CD14-positive monocyte (primary cell): ENCODE measurements around the gene ITPRIPL2. TPM values are rescaled to one million over a fixed set of nuclear protein-coding genes. Genes with fewer than 3 reads are reported as not detected.

Experiments
- DNase-seq, 3 donors: peaks; one replicate each; pipeline ENCODE4 v3.0.0-alpha.2; 2011 to 2022
- H2AFZ ChIP-seq: 2 replicates; pipeline ENCODE4 v1.6.0; 2012; ENCODE audit warnings: mild to moderate bottlenecking, low read depth, low read length, inconsistent platforms; ENCODE audit not compliant: insufficient read depth, poor library complexity, severe bottlenecking
- H3K27ac ChIP-seq, 2 donors: 1 replicate in 1 of 2; 2 replicates in 1 of 2; pipeline ENCODE4 v1.5.1; 2012 to 2013; ENCODE audit warnings: low read length in 2 of 2, control low read depth in 1 of 2, inconsistent platforms in 1 of 2, low read depth in 1 of 2, mild to moderate bottlenecking in 1 of 2
- H3K27me3 ChIP-seq, 2 donors: one replicate each; pipeline versions ENCODE4 v1.6.0 to v1.6.1; 2011 to 2013; ENCODE audit warnings: low read length in 2 of 2; ENCODE audit not compliant: control insufficient read depth in 2 of 2, insufficient read depth in 2 of 2
- H3K36me3 ChIP-seq, 2 donors: replicated peaks in 1 of 2; 1 replicate in 1 of 2; 2 replicates in 1 of 2; pipeline versions ENCODE4 v1.5.1 to v1.6.1; 2012 to 2013; ENCODE audit warnings: low read length in 2 of 2, control low read depth in 1 of 2, inconsistent platforms in 1 of 2, mild to moderate bottlenecking in 1 of 2; ENCODE audit not compliant: insufficient read depth in 2 of 2, control insufficient read depth in 1 of 2
- H3K4me1 ChIP-seq, 2 donors: 1 replicate in 1 of 2; 2 replicates in 1 of 2; pipeline versions ENCODE4 v1.5.1 to v1.6.1; 2012 to 2013; ENCODE audit warnings: low read length in 2 of 2, control low read depth in 1 of 2, inconsistent platforms in 1 of 2, mild to moderate bottlenecking in 1 of 2, moderate library complexity in 1 of 2; ENCODE audit not compliant: insufficient read depth in 2 of 2, control insufficient read depth in 1 of 2
- H3K4me2 ChIP-seq: replicated peaks from 2 replicates; pipeline ENCODE3; 2012; ENCODE audit warnings: low read length, moderate library complexity, mild to moderate bottlenecking; ENCODE audit not compliant: poor library complexity, severe bottlenecking; ENCODE audit errors: extremely low read depth
- H3K4me3 ChIP-seq, 3 experiments: fragments of 200-600 bp in 1 of 3; sonication (generic) in 1 of 3; replicated peaks in 1 of 3; 1 replicate in 2 of 3; 2 replicates in 1 of 3; pipeline ENCODE4 v1.5.1; 2011 to 2013; ENCODE audit warnings: low read length in 3 of 3, mild to moderate bottlenecking in 3 of 3, control low read depth in 2 of 3, low read depth in 2 of 3, inconsistent platforms in 1 of 3, moderate library complexity in 1 of 3
- H3K79me2 ChIP-seq: 2 replicates; pipeline ENCODE4 v1.6.0; 2012; ENCODE audit warnings: mild to moderate bottlenecking, control low read depth, inconsistent platforms, low read length, moderate library complexity; ENCODE audit not compliant: insufficient read depth
- H3K9ac ChIP-seq: 2 replicates; pipeline ENCODE4 v1.6.0; 2017; ENCODE audit warnings: low read length, mild to moderate bottlenecking; ENCODE audit not compliant: insufficient read depth, poor library complexity, severe bottlenecking
- H3K9me3 ChIP-seq, 2 donors: replicated peaks in 1 of 2; 1 replicate in 1 of 2; 2 replicates in 1 of 2; pipeline versions ENCODE4 v1.5.1 to v1.6.1; 2012 to 2013; ENCODE audit warnings: low read length in 2 of 2, control low read depth in 1 of 2; ENCODE audit not compliant: control insufficient read depth in 1 of 2, insufficient read depth in 1 of 2
- H4K20me1 ChIP-seq: 2 replicates; pipeline ENCODE4 v1.6.0; 2012; ENCODE audit warnings: mild to moderate bottlenecking, low read length, control low read depth, moderate library complexity; ENCODE audit not compliant: insufficient read depth
- H3K27ac Mint-ChIP-seq, 7 donors: one replicate each; pipeline ENCODE4 v1.8.0; 2020; ENCODE audit warnings: mild to moderate bottlenecking in 7 of 7, mixed read lengths in 7 of 7, moderate library complexity in 6 of 7, inconsistent platforms in 2 of 7
- H3K27me3 Mint-ChIP-seq, 3 donors: one replicate each; pipeline ENCODE4 v1.8.0; 2021 to 2022; ENCODE audit warnings: low read depth in 3 of 3, mild to moderate bottlenecking in 3 of 3, mixed read lengths in 3 of 3, moderate library complexity in 3 of 3, inconsistent platforms in 1 of 3
- H3K36me3 Mint-ChIP-seq, 2 donors: one replicate each; pipeline ENCODE4 v1.8.0; 2020; ENCODE audit warnings: mixed read lengths in 2 of 2, inconsistent platforms in 1 of 2, mild to moderate bottlenecking in 1 of 2
- H3K4me1 Mint-ChIP-seq: one replicate; pipeline ENCODE4 v1.8.0; 2020; ENCODE audit warnings: mild to moderate bottlenecking, mixed read lengths
- H3K4me3 Mint-ChIP-seq, 2 donors: one replicate each; pipeline ENCODE4 v1.8.0; 2020; ENCODE audit warnings: mild to moderate bottlenecking in 2 of 2, mixed read lengths in 2 of 2, moderate library complexity in 1 of 2
- H3K9me3 Mint-ChIP-seq, 7 donors: one replicate each; pipeline ENCODE4 v1.8.0; 2020 to 2022; ENCODE audit warnings: mixed read lengths in 7 of 7, mild to moderate bottlenecking in 6 of 7, moderate library complexity in 6 of 7, inconsistent platforms in 2 of 7
- CTCF ChIP-seq: fragments of 200-600 bp; IDR thresholded peaks from one replicate; pipeline ENCODE4 v1.8.0; 2022; ENCODE audit warnings: antibody characterized with exemption, mild to moderate bottlenecking
- WGBS: methylation state at CpG from one replicate; pipeline ENCODE4 v1.1.5; 2013; ENCODE audit warnings: missing lambda C conversion rate; ENCODE audit not compliant: insufficient coverage; 5-methylcytosine and 5-hydroxymethylcytosine counted together
- intact Hi-C, 2 donors: fragments of 100-400 bp; cut with micrococcal nuclease; formaldehyde crosslinking; loops; one replicate each; pipeline versions ENCODE4 v1.15.0 to v1.15.1; 2023
- polyA plus RNA-seq, 3 donors: library from polyadenylated mRNA; depleted of rRNA in 1 of 3; unstranded in 2 of 3; stranded (reverse) in 1 of 3; fragments of 300-500 nt in 2 of 3; fragments of >200 nt in 1 of 3; fragmentation: Illumina TruSeq in 2 of 3; gene quantifications; 1 replicate in 2 of 3; 2 replicates in 1 of 3; pipeline ENCODE4 v1.2.3, GENCODE V29; 2012 to 2021

Gene ITPRIPL2
- polyA plus RNA-seq, 3 donors = 7.9 to 9.0 (median 8.2) TPM

- H3K4me1 Mint-ChIP-seq = peaks cover 6% of the 10 kb centered on the region
- no peak overlapping the region for H3K4me3 Mint-ChIP-seq
- DNase-seq = no peak
- H3K9me3 ChIP-seq = peaks cover 4 to 5% of the 10 kb centered on the region in 2 donors
- H3K4me1 ChIP-seq = no peaks in the 10 kb centered on the region
- no peaks in the 10 kb centered on the region for H3K36me3 Mint-ChIP-seq
- no peaks in the 10 kb centered on the region for H3K79me2 ChIP-seq
- H3K27me3 Mint-ChIP-seq = peaks cover 4 to 16% (median 7%) of the 10 kb centered on the region in 3 donors
- H3K27me3 ChIP-seq = no peaks in the 10 kb centered on the region
- no peak overlapping the region for H3K4me3 ChIP-seq
- intact Hi-C loops = no loop called here
- no peak for TF ChIP-seq CTCF
- no peak overlapping the region for H3K4me2 ChIP-seq
- H4K20me1 ChIP-seq = no peaks in the 10 kb centered on the region
- no peaks in the 10 kb centered on the region for H3K36me3 ChIP-seq
- WGBS = 90% methylated on average over 2 of the region's 4 CpGs
- no peak overlapping the region for H3K27ac Mint-ChIP-seq
- H3K27ac ChIP-seq = no peak overlapping the region
- H2AFZ ChIP-seq = no peak overlapping the region
- no peak overlapping the region for H3K9ac ChIP-seq
- peaks cover 3 to 20% (median 10%) of the 10 kb centered on the region in 7 donors for H3K9me3 Mint-ChIP-seq
Measured at GRCh38 chr16:19147126-19147525, 33.4 kb downstream of the ITPRIPL2 start.

GRCh38 chr16:19147627-19148026 is 33.9 kb downstream of the ITPRIPL2 start:
- no peak overlapping the region for H2AFZ ChIP-seq
- no peak overlapping the region for H3K4me3 Mint-ChIP-seq
- no peak for DNase-seq
- no CpG with 5 or more reads among the region's 4 CpGs for WGBS
- H3K4me3 ChIP-seq = no peak overlapping the region
- intact Hi-C loops = no loop called here
- peaks cover 4 to 16% (median 9%) of the 10 kb centered on the region in 3 donors for H3K27me3 Mint-ChIP-seq
- H3K27ac Mint-ChIP-seq = peak overlapping the region in 1 of 7 donors; percentile 64
- no peaks in the 10 kb centered on the region for H3K36me3 ChIP-seq
- H3K4me1 Mint-ChIP-seq = peaks cover 6% of the 10 kb centered on the region
- TF ChIP-seq CTCF = no peak
- H3K27me3 ChIP-seq = no peaks in the 10 kb centered on the region
- H3K79me2 ChIP-seq = no peaks in the 10 kb centered on the region
- H3K27ac ChIP-seq = no peak overlapping the region
- H3K9me3 Mint-ChIP-seq = peaks cover 3 to 20% (median 10%) of the 10 kb centered on the region in 7 donors
- peaks cover 4 to 5% of the 10 kb centered on the region in 2 donors for H3K9me3 ChIP-seq
- H3K4me1 ChIP-seq = no peaks in the 10 kb centered on the region
- H4K20me1 ChIP-seq = no peaks in the 10 kb centered on the region
- H3K36me3 Mint-ChIP-seq = no peaks in the 10 kb centered on the region
- no peak overlapping the region for H3K9ac ChIP-seq
- H3K4me2 ChIP-seq = no peak overlapping the region
